NB4 (cell line): ENCODE results near the gene SPEG.

Experiments
- DNase-seq: peaks from one replicate; pipeline ENCODE4 v3.0.0; 2010; ENCODE audit warnings: low read depth
- H3K4me3 ChIP-seq: one replicate; pipeline ENCODE4 v1.5.1; 2011; ENCODE audit warnings: mild to moderate bottlenecking, low read depth, low read length, moderate library complexity
- MYC ChIP-seq: IDR thresholded peaks from 2 replicates; pipeline ENCODE4 v1.6.1; 2011; ENCODE audit warnings: low read depth, low read length
- POLR2A ChIP-seq: IDR thresholded peaks from 2 replicates; pipeline ENCODE4 v1.6.1; 2011; ENCODE audit warnings: mild to moderate bottlenecking; ENCODE audit not compliant: insufficient read length; ENCODE audit errors: extremely low read depth
- TF ChIP-seq, protein P1 (sequence below): IDR thresholded peaks from 2 replicates; pipeline ENCODE4 v1.6.1; 2011; ENCODE audit warnings: low read depth, low read length
- TF ChIP-seq, protein P2 (sequence below): IDR thresholded peaks from one replicate; pipeline ENCODE4 v1.5.1; 2012; ENCODE audit warnings: low read depth, low read length

The SPEG gene

DNA sequence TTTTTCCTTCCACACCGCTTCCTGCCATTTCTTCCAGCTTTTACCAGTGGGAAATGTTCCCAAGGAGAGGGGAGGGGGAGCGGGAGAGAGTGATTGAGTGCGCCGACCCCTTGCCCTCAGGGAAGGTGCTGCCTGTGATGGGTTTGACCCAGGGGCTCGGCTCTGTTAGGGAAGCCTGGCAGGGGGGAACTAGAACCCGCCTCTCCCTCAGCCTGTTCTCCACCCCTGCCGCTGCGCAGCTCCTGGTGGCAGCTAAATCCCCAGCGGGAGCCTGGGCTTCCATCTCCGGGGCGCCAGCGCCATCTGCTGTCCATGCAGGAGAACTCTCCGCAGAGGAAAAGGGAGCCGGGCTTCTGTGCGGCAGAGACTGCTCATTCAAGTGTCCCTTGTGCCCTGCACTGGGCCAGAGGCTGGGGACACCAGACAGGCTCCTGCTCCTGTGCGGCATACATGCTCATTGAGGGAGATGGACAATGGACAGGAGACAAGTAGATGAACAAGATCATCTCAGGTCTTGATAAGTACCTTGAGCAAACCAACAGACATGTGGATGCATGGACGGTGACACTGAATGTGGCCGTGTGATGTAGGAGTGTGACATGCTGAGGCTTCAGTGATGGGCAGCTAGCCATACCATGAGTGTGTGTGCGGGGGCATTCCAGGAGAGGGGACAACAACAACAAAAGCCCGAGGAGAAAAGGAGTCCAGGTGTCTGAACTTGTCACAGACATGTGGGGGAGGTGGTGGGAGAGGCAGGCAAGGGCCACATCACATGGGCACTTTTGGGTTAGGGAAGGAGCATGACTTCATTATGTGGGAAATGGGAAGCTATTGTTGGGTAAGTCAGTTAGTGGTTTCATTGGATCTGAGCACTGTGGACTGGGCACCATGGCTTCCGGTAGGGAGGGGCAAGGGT is 95.7 kb downstream of the SPEG start:
- TF ChIP-seq, protein P1, sequence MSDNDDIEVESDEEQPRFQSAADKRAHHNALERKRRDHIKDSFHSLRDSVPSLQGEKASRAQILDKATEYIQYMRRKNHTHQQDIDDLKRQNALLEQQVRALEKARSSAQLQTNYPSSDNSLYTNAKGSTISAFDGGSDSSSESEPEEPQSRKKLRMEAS, result no peak; the same call in 1 of the 2 replicates
- TF ChIP-seq, protein P2, sequence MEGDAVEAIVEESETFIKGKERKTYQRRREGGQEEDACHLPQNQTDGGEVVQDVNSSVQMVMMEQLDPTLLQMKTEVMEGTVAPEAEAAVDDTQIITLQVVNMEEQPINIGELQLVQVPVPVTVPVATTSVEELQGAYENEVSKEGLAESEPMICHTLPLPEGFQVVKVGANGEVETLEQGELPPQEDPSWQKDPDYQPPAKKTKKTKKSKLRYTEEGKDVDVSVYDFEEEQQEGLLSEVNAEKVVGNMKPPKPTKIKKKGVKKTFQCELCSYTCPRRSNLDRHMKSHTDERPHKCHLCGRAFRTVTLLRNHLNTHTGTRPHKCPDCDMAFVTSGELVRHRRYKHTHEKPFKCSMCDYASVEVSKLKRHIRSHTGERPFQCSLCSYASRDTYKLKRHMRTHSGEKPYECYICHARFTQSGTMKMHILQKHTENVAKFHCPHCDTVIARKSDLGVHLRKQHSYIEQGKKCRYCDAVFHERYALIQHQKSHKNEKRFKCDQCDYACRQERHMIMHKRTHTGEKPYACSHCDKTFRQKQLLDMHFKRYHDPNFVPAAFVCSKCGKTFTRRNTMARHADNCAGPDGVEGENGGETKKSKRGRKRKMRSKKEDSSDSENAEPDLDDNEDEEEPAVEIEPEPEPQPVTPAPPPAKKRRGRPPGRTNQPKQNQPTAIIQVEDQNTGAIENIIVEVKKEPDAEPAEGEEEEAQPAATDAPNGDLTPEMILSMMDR, result peak; percentile 96
- no peak for TF ChIP-seq MYC
- DNase-seq, result peak; percentile 90
- H3K4me3 ChIP-seq, result no peak overlapping the region

DNA sequence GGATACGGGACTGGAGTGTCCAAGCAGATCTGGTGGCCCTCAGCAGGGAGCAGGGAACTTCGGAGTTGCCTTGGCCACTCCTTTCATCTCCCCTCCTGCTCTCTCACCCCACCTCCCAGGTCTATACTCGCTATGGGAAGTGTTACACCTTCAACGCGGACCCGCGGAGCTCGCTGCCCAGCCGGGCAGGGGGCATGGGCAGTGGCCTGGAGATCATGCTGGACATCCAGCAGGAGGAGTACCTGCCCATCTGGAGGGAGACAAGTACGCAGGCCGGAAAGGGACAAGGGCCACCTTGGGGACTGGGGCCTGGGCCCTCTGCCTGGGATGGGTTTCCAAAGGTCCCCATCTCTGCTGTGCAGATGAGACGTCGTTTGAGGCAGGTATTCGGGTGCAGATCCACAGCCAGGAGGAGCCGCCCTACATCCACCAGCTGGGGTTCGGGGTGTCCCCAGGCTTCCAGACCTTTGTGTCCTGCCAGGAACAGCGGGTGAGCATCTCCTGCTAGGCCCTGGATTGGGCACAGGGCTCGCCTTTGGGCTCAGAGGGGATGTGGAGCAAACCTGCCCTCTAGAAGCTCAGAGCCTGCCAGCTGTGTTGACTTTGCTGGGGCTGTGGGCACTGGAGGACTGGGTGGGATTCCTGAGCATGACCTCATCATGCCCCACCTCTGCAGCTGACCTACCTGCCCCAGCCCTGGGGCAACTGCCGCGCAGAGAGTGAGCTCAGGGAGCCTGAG is 97.2 kb downstream of the SPEG start:
- no peak for DNase-seq
- H3K4me3 ChIP-seq, result no peak overlapping the region
- TF ChIP-seq POLR2A (no peak), MYC (no peak)
- TF ChIP-seq, protein P1, result no peak

DNA sequence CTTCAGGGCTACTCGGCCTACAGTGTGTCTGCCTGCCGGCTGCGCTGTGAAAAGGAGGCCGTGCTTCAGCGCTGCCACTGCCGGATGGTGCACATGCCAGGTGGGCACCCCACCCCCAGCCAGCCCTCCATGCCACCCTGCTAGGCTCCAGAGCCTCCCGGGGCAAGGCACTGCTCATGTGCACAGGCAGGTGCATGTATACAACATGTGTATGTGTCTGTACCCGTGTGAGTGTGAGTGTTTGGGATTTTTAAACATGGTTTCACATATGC is 97.7 kb downstream of the SPEG start:
- TF ChIP-seq MYC (no peak), POLR2A (no peak)
- TF ChIP-seq, protein P1, result no peak
- no peak overlapping the region for H3K4me3 ChIP-seq
- DNase-seq, result no peak

DNA sequence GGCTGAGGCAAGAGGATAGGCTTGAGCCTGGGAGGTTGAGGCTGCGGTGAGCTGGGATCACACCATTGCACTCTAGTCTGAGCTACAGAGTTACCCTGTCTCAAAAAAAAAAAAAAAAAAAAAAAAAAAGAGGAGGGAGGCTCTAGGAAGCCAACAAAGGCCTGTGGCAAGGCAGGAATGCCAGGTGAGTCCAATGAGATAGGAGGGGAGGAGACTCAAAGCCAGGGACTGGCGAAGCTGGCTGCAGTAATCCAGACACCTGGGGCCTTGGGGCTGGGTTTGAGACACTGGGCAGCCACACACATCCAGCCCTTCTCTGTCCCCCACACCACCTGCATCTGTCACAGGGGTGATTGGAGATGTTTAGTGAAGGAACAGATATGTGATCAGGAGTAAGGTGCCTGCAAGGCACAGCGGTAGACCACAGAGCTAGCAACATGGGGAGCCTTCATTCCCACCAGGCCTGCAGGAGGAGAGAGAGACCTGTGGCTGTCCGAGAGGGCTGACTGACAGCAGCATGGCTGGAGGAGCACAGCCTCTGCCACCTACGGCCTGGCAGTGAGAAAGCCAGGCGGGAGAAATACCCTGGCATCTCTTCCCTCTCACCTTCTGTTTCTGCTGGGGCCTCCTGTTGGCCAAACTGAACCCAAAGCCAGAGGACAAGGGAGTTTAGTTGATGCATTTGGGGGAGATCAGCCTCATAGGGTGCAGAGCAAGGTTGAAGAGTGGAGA is 99.5 kb downstream of the SPEG start:
- no peak for TF ChIP-seq POLR2A
- TF ChIP-seq MYC, result no peak
- TF ChIP-seq, protein P2, result no peak
- TF ChIP-seq, protein P1, result no peak
- no peak for DNase-seq

DNA sequence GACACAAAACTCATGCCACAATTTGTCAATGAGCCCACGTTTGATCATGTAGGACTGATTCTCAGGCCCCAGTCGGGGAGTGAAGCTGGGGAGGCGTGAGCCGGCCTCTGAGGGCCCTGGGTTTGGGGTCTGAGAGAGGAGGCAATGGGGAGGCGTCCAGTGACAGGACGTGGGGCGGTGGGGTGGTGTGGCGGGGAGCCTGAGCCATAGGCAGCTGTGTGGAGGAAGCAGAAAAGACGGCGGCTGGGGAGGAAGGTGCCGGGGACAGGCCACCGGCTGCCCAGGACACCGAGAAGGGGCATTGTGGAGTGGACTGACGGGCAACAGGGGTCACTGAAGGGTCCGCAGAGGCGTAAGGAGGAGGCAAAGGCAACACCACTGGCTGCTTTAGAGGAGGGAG is 101.8 kb downstream of the SPEG start:
- TF ChIP-seq, protein P2, result no peak
- TF ChIP-seq MYC (no peak), POLR2A (no peak)
- TF ChIP-seq, protein P1, result no peak
- no peak for DNase-seq
- no peak overlapping the region for H3K4me3 ChIP-seq

More for the DNA sequence above, 99.5 kb downstream of the SPEG start:
- H3K4me3 ChIP-seq, result no peak overlapping the region

DNA sequence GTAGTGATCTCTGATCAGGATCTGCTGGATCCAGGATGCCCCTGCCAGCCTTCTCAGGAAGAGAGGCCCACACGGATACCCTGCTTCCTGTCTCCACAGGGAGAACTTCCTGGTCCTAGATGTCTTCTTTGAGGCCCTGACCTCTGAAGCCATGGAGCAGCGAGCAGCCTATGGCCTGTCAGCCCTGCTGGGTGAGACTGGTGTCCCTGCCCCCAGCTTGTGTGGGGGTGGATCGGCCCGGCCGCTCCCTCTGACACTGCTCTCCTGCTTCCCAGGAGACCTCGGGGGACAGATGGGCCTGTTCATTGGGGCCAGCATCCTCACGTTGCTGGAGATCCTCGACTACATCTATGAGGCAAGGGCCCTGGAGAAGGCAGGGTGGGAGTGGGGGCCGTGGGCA is 102.3 kb downstream of the SPEG start:
- no peak overlapping the region for H3K4me3 ChIP-seq
- TF ChIP-seq, protein P1, result no peak
- TF ChIP-seq MYC, result no peak
- TF ChIP-seq POLR2A, result no peak
- TF ChIP-seq, protein P2, result no peak
- DNase-seq, result no peak
